Measurements from ENCODE around the gene EYA3. TPM values are rescaled to one million over a fixed set of nuclear protein-coding genes. Genes with fewer than 3 reads are reported as not detected.

Gene EYA3
- total RNA-seq, 1 experiment from 2014 or later, result 10.4 TPM

DNA sequence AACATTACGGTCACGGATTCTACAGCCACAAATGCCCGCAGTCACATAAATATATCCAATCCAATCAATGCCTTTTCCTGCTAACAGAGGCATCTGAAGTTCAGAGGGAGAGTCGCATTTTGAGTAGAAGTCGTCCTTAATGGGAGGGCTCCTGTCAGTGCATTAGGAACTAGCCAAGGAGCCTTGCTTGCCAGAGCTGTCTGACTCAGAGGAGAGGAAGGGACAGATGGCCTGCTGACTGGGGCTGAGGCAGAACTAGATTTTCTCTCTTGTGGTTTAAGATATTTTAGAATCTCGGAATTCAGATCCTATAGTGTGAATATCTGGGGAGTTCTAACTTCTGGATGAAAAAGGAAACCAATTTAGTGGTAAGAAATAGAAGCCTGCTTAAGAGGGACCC is 118.0 kb downstream of the EYA3 start:
- peak; percentile 42 for DNase-seq (ENCODE audit: low spot score)

GRCh38 chr1:27968692-27969091 is 119.7 kb downstream of the EYA3 start:
- DNase-seq (ENCODE audit: low spot score), result peak; percentile 77

GRCh38 chr1:27967884-27968466 is 120.4 kb downstream of the EYA3 start:
- DNase-seq (ENCODE audit: low spot score), result no peak

DNA sequence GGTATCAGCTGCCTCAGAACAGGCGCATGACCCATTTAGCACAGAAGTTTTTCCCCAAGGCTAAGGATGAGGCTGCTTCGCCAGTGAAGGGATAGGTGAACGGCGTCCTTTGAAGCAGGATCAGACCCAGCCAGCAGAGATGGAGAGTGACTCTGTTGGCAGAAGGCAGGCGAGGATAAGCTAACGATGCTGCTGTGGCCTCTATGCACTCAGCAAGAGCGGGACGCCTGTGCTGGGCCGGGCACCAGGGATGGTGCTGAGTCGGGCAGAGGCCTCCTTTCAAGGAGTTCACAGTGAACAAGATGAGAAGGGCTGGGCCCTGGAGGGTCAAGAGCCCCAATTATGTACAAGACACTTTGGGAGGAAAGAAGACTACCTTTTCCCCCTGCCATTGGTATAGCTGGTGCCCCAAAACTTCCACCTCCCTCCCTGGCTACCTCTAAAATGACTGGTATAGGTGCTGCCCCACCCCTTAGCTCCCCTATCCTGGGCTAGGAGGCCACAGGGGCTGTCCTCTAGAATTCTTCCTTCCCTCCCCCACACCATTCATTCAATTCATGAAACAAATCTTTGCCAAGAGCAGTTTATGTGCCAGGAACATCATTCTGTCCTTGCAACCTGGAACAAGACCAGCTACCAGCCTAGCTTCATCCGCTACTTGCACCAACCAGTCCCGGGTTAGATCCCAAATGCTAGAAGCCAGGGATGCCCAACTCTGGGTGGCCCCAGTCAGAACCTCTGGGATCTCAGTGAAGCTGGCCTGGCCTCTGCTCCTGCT is 121.1 kb downstream of the EYA3 start:
- DNase-seq (ENCODE audit: low spot score), result no peak

GRCh38 chr1:27966402-27967105 is 121.9 kb downstream of the EYA3 start:
- DNase-seq (ENCODE audit: low spot score), result peak; percentile 52

- no peak for DNase-seq (ENCODE audit: low spot score)
These were observed 125.0 kb downstream of the EYA3 start for GRCh38 chr1:27963393-27963792.

DNA sequence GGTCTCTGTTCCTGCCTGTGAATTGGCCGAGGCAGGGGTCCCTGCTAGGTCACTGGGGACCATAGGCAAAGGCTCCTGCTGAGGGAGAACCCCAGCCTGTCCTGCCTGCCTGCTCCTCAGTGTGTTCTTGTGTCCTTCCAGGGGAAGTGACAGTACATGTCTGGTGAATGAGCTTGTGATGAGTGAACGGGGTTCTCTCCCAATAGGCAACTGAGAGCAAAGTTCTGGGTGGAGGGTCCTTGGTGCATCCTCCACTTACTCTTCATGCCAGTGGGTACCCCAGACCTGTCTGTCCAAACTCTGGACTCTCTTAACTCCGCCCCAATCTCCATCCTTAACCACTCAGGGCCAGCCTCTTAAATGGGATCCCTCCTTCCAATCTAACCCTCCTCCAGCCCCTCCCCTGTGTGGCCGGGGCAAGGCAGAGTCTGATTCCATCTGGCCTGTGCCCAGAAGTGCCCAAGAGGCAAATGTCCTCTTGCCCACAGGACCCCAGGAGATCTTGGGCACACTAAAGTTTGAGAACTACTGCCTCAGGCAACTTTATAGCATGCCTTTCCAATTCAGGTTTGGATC is 126.7 kb downstream of the EYA3 start:
- no peak for DNase-seq (ENCODE audit: low spot score)

DNA sequence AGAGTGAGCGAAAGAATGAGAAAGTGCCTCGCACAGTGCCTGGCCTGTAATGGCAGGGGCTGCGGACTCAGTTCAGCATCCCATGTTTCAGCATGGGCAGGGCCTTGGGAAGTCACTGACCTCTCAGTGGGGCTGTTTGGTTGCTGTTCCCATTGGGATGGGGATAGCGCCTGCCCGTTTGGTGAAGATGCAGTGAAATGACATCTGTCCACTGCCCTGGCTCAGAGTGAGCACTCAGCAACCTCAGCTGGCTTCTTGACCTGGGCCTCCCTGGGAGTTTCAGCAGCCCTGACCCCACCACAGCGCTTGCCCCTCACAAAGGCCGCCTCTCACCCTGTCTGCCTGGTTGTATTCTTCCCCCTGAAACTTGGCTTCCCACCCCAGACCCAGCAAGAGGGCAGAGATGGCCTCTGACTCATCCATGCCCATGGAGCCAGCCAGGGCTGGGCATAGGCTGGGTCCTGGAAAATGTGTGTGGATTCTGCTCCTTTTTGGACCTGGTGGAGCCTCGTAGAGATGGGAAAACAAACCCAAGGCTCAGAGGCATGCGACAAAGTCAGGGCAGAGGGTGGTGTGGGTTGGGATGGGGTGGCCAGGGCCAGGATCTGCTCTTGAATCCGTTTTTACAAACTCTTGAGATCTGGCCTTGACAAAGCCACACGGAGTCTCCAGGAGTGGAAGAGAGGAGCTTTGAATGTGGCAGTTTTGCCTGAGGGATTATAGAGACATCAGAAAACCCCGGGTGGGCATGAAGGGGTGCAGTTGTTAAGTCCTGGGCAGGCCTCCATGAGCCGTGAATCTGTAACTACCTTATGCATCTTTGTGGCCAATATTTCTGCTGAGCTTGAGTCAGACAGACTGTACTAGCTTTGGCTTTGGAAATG is 127.4 kb downstream of the EYA3 start:
- DNase-seq (ENCODE audit: low spot score), result no peak

GRCh38 chr1:27959792-27960603 is 128.4 kb downstream of the EYA3 start, which contains the start of gene XKR8:
Gene XKR8 (plus strand): TSS chr1:27959973. CDS start chr1:27960070, 97 bp downstream.
- peak; percentile 8 for DNase-seq (ENCODE audit: low spot score)

- no peak for DNase-seq (ENCODE audit: low spot score)
These were observed 129.9 kb downstream of the EYA3 start for GRCh38 chr1:27958513-27958912.

DNA sequence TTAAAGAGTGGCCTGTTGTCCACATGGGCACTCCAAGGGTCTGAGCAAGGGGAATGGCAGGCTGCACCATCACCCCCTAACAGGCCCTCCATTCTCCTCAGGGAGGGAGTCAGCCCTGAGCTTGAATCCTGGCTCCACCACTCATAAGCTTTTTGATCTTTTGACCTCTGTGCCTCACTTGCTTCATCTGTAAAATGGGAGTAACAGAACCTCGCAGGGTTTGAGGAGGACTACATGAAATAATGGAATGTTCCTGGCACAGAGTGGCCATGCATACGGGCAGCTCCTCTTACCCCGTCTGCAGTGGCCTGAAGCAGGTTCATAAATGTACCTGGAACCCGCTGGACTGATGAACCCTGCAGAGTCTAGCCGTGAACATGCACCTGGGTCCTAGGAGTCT is 130.8 kb downstream of the EYA3 start:
- no peak for DNase-seq (ENCODE audit: low spot score)

GRCh38 chr1:27956761-27957160 is 131.6 kb downstream of the EYA3 start:
- no peak for DNase-seq (ENCODE audit: low spot score)

DNA sequence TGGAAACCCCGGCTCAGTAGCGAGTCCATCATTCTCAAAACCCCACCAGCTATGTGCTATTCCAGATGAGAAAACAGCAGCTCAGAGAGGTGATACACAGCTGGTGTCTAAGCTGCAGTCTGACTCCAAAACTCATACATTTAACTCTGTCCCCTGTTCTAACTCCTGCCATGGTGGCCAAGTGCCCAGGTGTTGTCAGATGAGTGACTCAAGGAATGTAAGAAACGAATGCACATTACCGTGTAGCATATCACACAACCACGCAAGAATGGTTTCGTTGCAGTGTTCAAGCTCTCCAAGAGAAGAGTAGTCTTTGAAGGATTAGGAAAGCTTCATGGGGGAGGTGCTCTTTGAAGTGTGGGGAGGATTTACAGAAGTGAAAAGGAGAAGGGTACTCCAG is 133.3 kb downstream of the EYA3 start:
- DNase-seq (ENCODE audit: low spot score), result no peak

GRCh38 chr1:27954186-27954585 is 134.2 kb downstream of the EYA3 start:
- DNase-seq (ENCODE audit: low spot score), result no peak

DNA sequence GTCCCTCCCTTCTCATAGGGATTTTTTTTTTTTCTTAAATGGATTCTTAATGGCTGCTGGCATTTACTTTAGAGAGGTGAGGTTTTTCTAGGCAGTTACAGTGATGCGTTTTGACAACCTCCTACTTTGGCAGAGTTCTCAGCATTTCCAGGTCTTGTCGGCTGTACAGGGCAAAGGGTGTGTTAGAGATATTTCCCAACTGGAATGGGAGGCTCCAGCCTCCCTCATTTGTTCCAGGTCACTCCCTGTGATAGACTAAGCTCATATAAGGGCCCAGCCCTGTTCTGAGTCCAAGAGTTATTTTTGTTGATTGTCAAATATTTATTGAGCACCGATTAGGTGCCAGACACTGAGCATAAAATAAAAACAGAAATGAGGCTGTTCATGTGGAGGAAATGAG is 136.3 kb downstream of the EYA3 start:
- no peak for DNase-seq (ENCODE audit: low spot score)

DNA sequence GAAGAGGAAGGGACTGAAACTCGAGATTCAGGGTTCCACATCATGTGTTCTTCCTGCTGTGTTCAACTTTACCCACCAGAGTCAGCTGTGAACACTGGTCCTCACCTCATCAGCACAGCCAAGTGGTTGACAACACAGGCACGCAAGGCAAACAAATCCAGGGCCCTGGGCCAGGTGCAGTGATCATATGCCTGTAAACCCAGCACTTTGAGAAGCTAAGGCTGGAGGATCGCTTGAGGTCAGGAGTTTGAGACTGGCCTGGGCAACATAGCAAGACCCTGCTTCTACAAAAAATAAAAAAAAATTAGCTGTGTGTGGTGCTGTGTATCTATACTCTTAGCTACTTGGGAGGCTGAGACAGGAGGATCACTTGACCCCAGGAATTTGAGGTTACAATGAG is 137.0 kb downstream of the EYA3 start:
- no peak for DNase-seq (ENCODE audit: low spot score)

DNA sequence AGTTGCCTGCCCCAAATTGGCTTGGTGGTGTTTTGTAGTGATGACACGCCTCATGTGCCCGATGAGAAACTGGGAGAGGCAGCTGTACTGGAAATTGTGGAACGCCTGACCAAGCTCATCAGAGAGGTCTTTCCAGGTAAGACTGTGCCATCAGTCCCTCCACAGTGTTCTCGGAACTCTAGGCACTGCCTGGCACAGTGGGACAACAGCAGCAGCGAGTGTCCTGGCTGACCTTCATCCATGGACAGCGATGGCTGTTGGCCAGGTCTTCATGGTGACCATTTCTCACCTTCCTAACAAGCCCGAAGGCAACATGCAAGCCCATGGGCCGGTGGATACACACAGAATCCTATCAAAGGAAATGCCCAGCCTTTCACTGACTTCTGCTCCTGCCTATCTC is 139.4 kb downstream of the EYA3 start:
- no peak for DNase-seq (ENCODE audit: low spot score)

DNA sequence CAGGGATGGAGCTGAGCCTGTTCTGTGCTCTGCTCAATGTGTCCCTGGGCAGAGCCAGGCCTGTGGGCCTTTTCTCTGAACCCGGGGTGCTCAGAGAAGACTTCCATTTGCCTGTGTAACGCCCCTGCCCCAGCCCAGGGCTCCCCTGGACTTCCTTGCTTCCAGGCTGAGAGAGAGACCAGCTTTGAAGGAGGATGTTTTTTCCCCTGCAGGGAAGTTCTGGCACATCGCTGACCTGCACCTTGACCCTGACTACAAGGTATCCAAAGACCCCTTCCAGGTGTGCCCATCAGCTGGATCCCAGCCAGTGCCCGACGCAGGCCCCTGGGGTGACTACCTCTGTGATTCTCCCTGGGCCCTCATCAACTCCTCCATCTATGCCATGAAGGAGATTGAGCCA is 143.4 kb downstream of the EYA3 start:
- no peak for DNase-seq (ENCODE audit: low spot score)

- no peak for DNase-seq (ENCODE audit: low spot score)
These were observed 146.5 kb downstream of the EYA3 start for GRCh38 chr1:27941671-27942540.
